GM12891 (cell line): ENCODE data around the gene TTYH1.

ENCODE experiments used
- POLR2A ChIP-seq: IDR thresholded peaks from 2 replicates; pipeline ENCODE4 v1.6.1; 2011; ENCODE audit warnings: low read depth, low read length, control low read depth
- POLR2AphosphoS5 ChIP-seq: IDR thresholded peaks from 2 replicates; pipeline ENCODE4 v1.6.1; 2011; ENCODE audit warnings: low read depth, low read length, control low read depth
- POU2F2 ChIP-seq: IDR thresholded peaks from 2 replicates; pipeline ENCODE4 v1.6.1; 2011; ENCODE audit warnings: low read depth, mild to moderate bottlenecking, control low read depth, low read length, moderate library complexity
- SPI1 ChIP-seq: IDR thresholded peaks from 2 replicates; pipeline ENCODE4 v1.6.1; 2011; ENCODE audit warnings: low read depth, low read length, control low read depth
- TAF1 ChIP-seq: IDR thresholded peaks from 2 replicates; pipeline ENCODE4 v1.6.1; 2011; ENCODE audit warnings: low read depth, low read length, control low read depth

DNA sequence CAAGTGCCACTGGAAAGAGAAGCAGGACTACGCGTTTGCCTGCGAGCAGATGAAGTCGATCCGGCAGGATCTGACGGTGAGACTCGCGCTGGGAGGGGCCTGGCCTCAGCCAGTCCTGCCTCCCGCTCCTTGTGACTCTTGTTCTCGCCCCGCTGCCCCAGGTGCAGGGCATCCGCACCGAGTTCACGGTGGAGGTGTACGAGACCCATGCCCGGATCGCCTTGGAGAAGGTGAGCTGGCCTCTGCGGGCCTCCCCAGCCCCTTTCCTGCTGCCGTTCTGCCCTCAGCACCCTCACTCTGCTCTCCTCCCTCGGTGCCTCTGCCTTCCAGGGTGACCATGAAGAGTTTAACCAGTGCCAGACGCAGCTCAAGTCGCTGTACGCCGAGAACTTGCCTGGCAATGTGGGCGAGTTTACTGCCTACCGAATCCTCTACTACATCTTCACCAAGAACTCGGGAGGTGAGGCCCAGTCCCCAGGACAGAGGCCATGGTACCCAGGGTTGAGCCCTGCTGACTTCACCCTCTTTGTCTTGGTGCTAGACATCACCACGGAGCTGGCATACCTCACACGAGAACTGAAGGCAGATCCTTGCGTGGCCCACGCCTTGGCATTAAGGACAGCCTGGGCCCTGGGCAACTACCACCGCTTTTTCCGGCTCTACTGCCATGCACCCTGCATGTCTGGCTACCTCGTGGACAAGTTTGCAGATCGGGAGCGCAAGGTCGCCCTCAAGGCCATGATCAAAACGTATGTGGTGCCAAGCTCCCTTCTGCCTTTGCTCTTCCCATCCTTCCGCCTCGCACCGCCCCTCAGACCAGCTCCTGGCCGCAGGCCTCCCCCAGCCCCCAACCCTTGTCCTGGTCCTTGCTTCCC, 42.7 kb downstream of the TTYH1 start:
- TF ChIP-seq POLR2A (no peak), TAF1 (no peak), POLR2AphosphoS5 (no peak), POU2F2 (no peak), SPI1 (no peak)
